ENCODE measurements around the gene NEK2. TPM values are rescaled to one million over a fixed set of nuclear protein-coding genes. Genes with fewer than 3 reads are reported as not detected.
"Not testable (repeated sequence)": the region's sequence is repeated elsewhere in the genome, so short reads cannot be mapped to it uniquely, and the experiment has no call there.

Gene NEK2
- 35.8 TPM for polyA plus RNA-seq (2013, experiment 1 of 2; ENCODE audit: insufficient read length)
- polyA plus RNA-seq (2013, experiment 2 of 2; ENCODE audit: insufficient read length) = 5.2 TPM

- peak; percentile 95 for DNase-seq
Measured at GRCh38 chr1:211675230-211676105, at the start of gene NEK2. Gene NEK2, minus strand, starts transcription at chr1:211675621. Its CDS starts 142 bp downstream, at chr1:211675479.

GRCh38 chr1:211724687-211725196 is 49.3 kb upstream of the NEK2 start:
- DNase-seq = no peak

- no peak for DNase-seq
Measured at GRCh38 chr1:211723273-211723672, 47.9 kb upstream of the NEK2 start.

- no peak for DNase-seq
Measured at GRCh38 chr1:211722277-211723175, 47.1 kb upstream of the NEK2 start.

GRCh38 chr1:211716555-211716954 is 41.1 kb upstream of the NEK2 start:
- not testable (repeated sequence) for DNase-seq

GRCh38 chr1:211715971-211716370 is 40.5 kb upstream of the NEK2 start:
- no peak for DNase-seq

GRCh38 chr1:211714154-211714553 is 38.7 kb upstream of the NEK2 start:
- no peak for DNase-seq

- DNase-seq = no peak
Measured at GRCh38 chr1:211713231-211713630, 37.8 kb upstream of the NEK2 start.

GRCh38 chr1:211711315-211711705 is 35.9 kb upstream of the NEK2 start:
- no peak for DNase-seq

GRCh38 chr1:211710566-211711314 is 35.3 kb upstream of the NEK2 start:
- no peak for DNase-seq

GRCh38 chr1:211708926-211709325 is 33.5 kb upstream of the NEK2 start:
- DNase-seq = no peak

- no peak for DNase-seq
Measured at GRCh38 chr1:211708006-211708405, 32.6 kb upstream of the NEK2 start.

- no peak for DNase-seq
Measured at GRCh38 chr1:211705467-211706091, 30.2 kb upstream of the NEK2 start.

GRCh38 chr1:211704543-211704942 is 29.1 kb upstream of the NEK2 start:
- no peak for DNase-seq

- no peak for DNase-seq
Measured at GRCh38 chr1:211703812-211704537, 28.6 kb upstream of the NEK2 start.

- no peak for DNase-seq
Measured at GRCh38 chr1:211701733-211702132, 26.3 kb upstream of the NEK2 start.

GRCh38 chr1:211699059-211699458 is 23.6 kb upstream of the NEK2 start:
- no peak for DNase-seq

GRCh38 chr1:211698161-211699026 is 23.0 kb upstream of the NEK2 start:
- peak; percentile 48 for DNase-seq

- DNase-seq = no peak
Measured at GRCh38 chr1:211697356-211697755, 21.9 kb upstream of the NEK2 start.

Measured in fibroblast of skin of back (primary cell).